ENCODE measurements around the gene DENND11.

The DENND11 gene, protein sequence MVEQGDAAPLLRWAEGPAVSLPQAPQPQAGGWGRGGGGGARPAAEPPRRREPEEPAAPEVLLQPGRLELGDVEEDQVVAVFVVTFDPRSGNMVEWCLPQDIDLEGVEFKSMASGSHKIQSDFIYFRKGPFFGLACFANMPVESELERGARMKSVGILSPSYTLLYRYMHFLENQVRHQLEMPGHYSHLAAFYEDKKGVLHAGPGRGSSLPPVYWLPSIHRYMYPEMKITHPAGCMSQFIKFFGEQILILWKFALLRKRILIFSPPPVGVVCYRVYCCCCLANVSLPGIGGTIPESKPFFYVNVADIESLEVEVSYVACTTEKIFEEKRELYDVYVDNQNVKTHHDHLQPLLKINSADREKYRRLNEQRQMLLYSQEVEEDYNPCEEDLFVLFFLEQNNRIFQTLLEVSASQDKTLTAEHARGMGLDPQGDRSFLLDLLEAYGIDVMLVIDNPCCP

DNA sequence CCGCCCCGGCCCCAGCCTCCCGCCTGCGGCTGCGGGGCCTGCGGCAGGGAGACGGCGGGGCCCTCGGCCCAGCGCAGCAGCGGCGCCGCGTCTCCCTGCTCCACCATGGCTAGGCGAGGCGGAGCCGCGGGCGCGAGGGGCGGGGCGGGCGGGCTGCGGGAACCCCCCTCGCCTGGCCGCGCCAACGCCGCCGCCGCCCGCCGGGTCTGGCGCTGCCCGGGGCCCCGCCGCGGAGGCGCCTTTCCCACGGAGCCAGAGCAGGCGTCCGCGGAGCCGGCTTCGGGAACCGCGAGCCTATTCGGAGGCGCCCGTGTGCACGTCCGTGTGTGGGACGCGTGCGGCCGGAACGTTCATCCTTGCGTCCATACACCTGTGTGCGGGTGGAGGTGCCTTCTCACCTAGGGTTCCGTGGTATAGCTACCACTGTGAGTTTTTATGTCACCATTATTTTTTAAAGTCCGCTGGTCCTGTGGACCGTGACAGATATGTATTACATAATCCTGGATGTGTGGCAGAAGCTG lies at the start of gene DENND11:
Gene DENND11 (minus strand): TSS at position 120 of the 521 bp plus-strand sequence. CDS start 13 bp downstream, at position 107.
- peak; percentile 66 for DNase-seq

DNA sequence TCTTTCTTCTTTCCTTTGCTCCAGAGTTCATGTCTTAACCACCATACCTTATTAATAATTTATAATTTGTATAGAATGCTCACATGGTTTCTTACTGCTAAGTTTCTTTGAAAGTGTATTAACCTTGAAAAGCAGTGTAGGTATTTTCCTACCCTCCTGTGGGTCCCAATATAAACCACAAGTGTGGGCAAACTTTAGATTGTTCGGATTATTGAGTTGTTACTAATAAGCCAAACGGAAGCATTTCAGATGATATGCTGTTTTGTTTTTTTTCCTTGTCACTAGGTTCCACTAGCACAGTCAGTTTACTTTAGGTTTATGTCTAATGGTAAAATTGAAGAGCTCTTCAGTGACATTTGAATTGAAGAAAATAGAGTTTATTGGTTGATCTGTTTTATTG lies 46.4 kb upstream of the DENND11 start:
- DNase-seq: no peak

DNA sequence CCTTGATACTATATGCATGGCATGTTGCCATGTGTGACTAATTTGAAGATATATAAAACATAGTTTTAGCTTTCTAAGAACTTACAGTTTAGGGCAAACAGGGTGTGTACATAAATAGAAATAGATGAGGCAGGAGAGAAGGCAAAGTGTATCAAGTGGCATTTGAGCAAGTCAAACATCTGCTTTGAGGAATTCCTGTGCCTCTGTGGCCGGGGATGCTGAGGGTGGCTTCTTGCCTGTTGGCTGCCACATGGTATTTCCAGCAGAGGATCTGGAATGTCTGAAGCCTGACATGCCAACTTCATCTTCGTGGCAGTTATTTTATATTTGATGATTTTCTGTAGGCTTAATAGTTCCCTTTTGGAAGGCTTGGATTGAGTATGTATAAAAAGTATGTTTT lies 42.2 kb upstream of the DENND11 start:
- no peak for DNase-seq

DNA sequence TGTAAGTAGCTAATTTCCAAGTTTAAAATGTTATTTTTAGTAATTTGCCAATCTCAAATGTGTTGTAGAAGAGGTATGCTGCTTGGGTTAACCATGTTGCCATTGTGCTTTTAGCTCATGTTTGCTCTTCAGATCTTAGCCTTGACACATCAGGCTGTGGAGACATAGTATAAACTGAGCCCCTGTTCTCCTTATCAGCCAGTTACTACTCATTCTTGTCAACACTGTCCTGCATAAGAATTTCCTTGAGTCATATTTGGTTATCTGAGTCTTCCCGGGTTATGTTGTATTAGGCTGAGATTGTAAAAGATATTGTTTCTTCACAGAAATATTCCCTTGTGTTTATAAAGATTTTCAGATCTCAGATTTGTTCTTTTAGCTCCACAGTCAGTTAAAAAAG lies 40.3 kb upstream of the DENND11 start:
- no peak for DNase-seq

DNA sequence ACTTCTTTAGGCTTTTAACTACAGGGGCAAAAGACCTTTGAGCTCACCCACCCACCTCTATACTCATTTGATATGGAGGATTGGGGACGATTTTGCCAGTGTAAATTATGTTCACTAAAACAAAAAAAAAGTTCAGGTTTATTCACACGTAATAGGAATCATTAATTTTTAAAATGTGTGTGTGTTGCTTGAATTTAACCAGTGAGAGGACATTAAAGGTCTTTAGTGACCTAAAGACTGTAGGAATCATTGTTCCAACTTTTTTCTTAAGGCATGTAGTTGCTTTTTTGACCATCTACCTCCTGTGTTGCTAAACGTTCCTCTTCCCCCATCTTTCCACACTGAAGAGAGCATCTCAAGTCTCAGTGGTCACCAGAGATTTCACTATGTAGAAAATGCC lies 37.3 kb upstream of the DENND11 start:
- no peak for DNase-seq

DNA sequence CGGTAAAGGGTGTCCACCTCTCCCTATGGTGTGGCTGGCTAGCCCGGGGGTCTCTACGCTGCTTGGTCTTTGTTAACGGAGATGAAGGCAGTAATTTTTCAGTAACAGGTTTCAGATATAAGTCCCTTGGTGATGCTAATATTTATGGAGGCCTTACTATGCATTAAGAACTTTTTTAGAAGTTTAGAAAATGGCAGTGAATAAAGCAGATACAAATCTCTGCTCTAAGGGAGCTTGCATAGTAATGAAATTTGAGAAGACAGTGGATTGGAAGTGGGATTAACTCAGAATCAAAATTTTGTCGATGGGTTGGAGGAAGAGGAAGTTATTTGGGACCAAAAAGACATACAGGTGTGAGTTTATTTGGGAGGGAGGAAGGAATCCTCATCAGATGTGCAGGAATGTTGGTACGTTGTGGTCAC lies 36.6 kb upstream of the DENND11 start:
- no peak for DNase-seq

DNA sequence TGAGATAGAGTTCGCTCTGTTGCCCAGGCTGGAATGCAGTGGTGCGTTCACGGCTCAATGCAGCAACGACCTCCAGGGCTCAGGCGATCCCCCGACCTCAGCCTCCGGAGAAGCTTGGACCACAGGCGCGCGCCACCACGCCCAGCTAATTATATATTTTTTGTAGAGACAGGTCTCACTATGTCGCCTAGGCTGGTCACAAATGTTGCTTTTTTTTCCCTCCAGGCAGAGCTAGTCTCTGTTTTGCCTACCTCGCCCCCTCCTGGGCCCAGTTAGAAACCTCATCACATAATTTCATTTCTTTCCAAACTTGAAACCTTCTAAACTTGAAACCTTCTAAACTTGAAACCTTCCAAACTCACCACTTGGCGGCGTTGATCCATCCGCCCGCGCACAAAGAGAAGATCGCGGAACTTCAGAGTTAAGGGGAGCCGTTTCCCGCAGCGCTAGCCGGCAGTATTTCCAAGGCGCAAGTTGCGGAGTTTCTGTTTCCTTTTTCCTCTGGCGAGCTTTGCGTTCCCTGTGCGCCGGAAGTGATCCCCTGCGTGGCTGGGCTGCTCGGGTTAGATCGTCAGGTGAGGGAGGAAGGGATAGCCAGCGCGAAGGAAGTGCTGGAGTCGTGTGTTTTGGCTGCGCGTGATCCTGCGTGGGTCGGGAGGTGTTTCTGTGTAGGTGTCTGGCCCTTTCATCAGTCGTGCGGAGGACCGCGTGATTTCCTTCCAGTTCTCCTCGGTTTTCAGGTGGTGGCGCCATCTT lies 36.0 kb upstream of the DENND11 start, which contains the start of gene SSBP1:
Gene SSBP1 (plus strand): TSS at position 523 of the 756 bp plus-strand sequence. CDS start 809 bp downstream, outside the sequence.
- DNase-seq: peak; percentile 96

DNA sequence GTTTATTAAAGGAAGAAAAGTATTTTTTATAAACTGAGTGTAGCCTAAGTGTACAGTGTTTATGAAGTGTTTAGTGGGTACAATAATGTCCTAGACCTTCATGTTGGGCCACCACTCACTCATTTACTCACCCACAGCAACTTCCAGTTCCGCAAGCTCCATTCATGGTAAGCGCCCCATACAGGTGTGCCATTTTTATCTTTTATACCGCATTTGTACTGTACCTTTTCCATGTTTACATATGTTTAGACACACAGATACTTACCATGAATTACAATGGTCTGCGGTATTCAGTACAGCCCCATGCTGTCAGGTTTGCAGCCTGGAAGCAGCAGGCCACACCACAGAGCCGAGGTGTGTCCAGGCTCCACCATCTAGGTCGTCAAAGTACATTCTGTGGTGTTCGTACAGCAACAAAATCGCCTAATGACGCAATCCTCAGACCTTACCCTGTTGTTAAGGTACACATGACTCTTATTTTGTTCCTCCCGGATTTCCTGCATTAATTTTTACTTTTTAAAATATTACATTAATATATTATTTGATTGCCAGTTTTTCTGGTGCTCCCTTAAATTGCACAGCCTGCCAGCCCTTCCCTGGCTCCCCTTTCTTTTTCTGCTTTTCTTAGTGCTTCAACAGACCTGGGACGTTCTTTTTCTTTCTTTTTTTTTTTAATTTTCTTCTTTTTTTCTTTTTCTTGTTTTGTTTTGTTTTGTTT lies 35.3 kb upstream of the DENND11 start:
- DNase-seq: no peak

DNA sequence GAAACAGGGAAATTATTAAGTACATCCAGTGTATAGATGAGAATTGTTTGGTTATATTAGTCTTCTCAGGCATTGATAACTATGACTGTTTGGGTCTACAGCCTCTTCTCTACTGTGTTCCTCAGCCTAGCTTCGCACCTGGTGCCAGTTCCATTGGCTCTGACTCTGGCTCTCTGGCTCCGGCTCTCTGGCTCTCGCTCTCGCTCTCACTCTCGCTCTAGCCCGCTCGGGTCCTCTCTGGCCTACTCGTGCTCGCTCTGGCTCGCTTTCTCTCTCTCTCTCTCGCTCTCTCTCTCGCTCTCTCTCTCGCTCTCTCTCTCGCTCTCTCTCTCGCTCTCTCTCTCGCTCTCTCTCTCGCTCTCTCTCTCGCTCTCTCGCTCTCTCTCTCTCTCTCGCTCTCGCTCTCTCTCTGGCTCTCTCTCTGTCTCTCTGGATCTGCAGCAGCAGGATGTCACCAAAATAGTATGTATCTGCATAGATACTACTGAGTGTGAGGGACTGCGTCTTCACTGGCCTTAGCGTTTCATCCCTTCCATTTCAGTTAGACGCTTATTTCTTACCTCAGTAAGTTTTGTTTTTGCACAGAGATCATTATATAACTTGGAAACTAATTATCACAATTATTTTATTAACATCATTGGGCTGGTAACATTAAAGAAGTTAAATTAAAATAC lies 29.6 kb upstream of the DENND11 start:
- no peak for DNase-seq

DNA sequence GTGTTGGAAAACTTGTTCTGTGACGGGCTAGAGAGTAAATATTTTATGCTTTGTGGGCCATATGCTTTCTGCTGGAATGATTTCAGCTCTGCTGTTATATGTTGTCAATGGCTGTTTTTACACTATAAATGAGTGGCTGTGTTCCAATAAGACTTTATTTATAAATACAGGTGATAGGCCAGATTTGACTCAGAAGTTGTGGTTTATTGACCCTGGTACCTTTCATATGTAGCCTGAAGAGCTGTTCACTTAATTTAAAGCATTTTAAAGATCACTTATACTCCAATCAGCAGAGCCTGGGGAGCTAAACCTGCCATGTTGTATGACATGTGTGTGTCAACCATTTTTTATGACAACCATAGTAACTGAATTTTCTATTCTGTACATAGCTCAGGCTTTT lies 27.1 kb upstream of the DENND11 start:
- no peak for DNase-seq

DNA sequence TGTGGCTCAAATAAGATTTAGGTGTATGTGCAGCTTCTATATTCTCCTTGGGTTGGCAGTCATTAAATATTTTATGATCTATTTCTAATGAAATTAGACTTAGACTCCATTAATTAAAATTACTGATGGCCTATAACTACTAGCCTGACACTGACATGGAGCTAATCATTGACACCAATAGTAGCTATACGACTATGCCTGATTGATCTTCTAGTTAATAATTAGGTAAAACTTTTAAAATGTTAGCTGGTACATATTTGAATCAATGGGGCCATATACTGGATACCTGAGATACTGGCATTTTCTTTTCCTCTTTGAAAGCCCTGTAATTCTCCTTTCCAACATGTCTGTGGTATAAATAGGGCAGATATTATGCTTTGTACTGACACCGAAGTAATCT lies 20.6 kb upstream of the DENND11 start:
- DNase-seq: no peak

DNA sequence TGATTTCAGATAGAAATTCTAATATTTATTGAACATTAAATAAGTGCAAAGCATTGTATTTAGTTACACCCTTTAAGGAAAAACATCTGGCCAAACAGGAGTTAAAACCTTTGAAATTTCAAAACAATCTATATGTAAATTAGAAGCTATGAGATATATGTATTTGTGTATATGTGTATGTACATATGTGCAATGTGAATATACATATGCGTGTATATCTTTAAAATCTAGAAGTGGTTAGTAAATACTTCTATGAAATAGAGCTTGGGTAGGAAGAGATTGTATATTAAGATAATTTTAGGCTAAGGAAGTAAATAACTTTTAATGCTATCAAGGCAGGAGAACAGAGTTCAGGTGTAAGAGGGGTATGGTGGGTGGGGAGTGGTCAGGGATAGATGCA lies 15.5 kb upstream of the DENND11 start:
- no peak for DNase-seq

DNA sequence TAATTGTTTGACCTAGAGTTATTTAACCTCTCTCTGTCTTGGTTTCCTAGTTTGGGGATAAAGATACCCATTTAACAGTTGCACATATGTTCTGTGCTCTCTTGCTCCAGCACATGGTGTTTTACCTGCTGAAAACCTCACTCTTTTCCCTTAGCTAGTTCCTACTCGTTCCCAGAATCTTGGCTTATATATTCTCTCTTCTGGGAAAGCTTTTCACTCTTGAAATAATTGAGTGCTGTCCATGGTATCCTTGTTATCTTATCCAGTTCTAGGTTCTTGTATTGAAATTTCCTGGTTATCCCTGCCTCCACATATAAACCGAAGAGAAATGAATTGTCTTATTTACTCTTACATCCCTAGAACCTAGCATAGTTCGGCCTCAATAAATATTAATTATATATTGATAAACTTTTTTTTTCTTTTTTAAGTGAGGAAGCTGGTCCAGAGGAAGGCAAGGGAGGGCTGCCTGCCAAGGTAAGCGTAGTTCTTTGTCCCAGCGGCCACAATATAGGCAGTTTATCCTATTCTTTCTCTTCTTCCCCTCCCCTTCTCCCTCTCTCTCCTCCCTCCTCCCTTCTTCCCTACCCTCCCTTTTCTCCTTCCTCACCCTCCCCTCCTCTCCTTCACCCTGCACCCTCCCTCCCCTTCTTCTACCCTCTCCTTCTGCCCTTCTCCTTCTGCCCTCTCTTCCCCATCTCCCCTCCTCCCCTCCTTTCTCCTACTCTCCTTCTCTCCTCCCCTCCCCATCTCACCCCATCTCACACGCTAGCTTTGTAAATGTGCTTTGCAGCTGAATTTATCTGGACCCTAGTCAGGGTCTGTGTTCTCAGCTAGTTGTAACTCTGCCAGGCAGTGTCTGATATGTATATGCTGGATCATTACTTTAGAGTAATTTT lies 14.1 kb upstream of the DENND11 start:
- DNase-seq: no peak

DNA sequence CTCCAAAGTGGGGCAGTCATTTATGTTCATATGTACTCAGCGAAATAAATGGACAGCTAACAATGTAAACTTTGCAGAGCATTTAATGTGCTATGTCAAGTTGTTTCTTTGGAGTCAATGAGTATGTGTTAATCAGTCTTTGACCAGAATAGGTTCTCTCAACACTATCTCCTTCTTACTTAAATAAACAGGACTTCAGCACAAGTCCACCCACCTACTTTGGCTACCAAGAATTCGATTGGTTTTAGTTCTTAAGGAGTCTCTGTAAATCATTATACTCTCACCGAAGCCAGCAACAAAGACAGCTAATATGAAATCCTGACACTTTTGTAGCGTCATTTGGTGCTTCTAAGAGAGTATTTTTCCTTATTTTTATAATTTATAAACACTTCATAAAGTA lies 13.1 kb upstream of the DENND11 start:
- no peak for DNase-seq

DNA sequence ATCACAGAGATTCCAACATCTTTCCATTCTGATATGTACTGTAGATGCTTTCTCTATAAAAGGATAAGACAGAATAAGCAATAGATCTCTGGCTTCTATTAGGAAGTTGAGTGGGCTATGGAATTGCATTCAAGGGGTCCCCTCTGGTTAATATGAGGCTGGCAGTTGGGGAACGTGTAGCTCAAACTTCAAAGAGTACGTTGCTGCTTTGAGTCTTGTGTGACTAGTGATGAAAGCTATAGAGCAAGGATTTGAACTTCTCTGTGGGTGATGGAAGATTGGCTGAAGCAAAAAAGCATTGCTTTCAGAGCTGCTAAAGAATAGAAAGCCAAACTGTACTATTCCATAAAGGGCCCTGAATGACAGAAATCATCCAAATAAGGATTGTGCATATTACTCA lies 12.6 kb upstream of the DENND11 start:
- no peak for DNase-seq

DNA sequence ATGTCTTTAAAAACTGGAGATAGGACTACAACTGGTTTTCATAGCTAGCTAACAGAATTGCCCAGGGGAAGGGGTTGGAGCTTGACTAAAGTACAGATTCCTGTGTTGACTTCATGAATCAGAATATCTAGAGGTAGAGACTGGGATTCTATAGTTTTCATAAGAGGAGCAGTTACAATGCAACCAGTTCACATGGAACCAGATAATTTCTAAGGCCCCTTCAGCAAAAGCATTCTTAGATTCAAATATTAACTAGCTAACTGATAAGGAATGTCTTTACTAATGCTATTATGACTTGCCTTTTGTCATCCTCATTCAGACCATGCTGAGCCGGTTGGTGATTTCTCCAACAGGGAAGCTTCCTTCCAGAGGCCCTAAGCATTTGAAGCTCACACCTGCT lies 11.9 kb upstream of the DENND11 start:
- DNase-seq: no peak

DNA sequence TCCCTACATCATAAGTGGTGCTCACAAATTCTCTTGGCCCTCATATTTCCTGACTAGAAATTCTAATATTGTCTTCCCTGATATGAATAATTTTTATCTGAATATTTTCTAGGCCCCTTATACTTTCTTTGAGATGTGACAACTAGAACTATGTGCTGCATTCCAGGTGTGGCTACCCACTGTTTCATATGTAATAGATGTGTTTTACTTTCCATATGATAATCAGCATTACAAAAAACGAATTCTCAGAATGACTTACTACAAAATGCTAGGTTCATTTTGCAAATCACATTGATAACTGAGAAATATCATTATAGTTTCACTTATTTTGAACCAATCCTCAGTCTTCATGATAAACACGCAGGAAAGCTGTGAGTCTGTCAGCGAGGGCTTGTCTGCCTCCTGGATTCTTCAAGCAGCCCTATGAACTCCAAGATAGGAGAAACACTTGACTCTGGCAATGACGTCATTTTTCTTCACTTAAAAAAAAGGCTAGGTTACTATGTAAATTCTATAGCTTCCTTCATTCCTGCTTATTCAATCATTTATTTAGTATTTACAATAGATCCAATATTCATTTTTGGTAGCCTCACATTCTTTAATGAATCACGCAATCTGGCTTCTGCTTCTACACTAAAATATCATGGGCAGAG lies 10.8 kb upstream of the DENND11 start:
- no peak for DNase-seq

DNA sequence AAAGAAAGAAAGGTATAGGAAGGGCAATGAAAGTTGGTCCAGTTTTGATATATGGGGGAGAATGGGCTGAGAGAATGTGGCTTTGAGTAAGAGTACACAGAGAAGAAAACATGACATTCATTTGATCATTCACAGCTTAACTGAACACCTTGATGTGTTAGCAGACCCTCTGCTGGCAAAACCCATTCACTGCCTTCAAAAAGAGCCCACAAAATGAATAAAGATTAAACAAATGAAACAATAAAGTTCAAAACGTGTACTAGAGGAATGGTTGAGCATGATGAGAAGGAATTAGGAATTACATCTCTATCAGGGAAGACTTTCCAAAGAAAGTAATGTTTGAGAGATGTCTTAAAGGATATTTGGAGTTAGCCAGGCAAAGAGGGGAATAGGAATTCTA lies 8.3 kb upstream of the DENND11 start:
- DNase-seq: no peak

DNA sequence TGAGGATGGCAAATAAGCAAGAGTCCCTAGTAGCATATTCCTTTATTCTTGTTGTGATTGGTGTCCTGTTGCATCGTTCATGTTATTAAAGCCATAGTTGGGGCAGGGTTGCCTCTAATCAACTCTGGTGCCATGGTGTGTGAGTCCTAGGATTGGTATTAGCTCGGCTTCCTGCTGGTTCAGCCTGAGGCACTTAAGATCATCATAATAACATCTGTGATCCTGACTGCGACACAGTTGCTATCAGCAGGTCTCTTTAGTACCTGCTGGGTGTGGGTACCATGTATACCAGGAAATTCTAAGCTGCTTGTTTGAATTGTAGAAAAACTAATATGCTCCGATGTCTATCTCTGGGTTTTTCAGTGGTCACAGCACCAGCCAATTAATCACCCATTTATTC lies 7.8 kb upstream of the DENND11 start:
- no peak for DNase-seq

DNA sequence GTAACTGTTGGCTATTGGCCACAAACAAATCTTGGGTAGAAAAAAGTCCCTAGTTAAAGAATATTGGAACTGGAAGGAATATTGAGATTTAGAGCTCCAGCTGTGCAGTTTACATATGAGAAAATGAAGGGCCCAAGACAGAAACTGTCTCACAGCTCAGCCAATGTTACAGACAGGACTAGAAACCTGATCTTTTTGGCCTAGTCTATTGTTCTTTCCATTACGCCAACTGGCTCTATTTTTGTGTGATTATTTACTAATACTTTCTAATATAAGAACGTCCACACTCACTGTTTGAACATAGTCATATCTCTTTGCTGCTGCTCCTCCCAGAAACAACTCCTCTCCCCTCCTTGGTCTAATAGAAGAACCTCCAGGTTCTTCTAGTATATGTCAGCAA lies 7.4 kb upstream of the DENND11 start:
- DNase-seq: no peak

DNA sequence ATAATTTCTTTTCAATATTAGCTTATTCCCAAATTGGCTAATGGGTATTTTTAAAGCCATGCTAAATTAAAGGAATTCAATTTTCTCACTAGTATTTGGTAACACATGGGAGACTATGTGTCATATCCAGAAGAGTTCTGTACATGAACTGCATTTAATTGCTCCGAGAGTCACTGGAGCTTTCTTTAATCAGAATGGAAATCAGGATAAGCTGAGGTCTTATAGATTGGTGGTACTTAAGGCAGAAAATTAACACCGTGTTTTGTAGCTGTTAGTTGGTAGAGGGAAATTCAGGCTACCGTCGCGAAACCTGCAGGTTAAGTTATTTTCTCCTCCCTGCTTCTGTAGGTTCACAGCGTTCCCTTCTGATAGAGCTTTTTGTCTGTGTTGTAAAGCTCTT lies 6.4 kb upstream of the DENND11 start, which contains the start of gene WEE2:
Gene WEE2 (plus strand): TSS at position 3 of the 400 bp plus-strand sequence. CDS start 406 bp downstream, outside the sequence.
- DNase-seq: no peak

Measured in islet precursor cell (in vitro differentiated cells).